HG03060 (cell line): ENCODE results near the gene RMND5A.
"Not testable (repeated sequence)": the region's sequence is repeated elsewhere in the genome, so short reads cannot be mapped to it uniquely, and the experiment has no call there.

ENCODE experiments used
- ATAC-seq: cut with Tn5 transposase; IDR thresholded peaks from one replicate; pipeline ENCODE4 v1.9.1; 2021; ENCODE audit warnings: low read depth, moderate number of reproducible peaks; ENCODE audit not compliant: unreplicated experiment

Gene RMND5A

GRCh38 chr2:86708126-86708525, 12.0 kb upstream of the RMND5A start:
- not testable (repeated sequence) for ATAC-seq

- ATAC-seq = not testable (repeated sequence)
Measured at GRCh38 chr2:86714579-86715173, 5.4 kb upstream of the RMND5A start.

GRCh38 chr2:86719263-86719636, 841 bp upstream of the RMND5A start:
- not testable (repeated sequence) for ATAC-seq

GRCh38 chr2:86720540-86721320, 639 bp downstream of the RMND5A start:
- not testable (repeated sequence) for ATAC-seq

GRCh38 chr2:86725706-86726105, 5.6 kb downstream of the RMND5A start:
- not testable (repeated sequence) for ATAC-seq

GRCh38 chr2:86732040-86732525, 12.0 kb downstream of the RMND5A start:
- ATAC-seq = not testable (repeated sequence)

- not testable (repeated sequence) for ATAC-seq
Measured at GRCh38 chr2:86732837-86733236, 12.7 kb downstream of the RMND5A start.

GRCh38 chr2:86733528-86733927, 13.4 kb downstream of the RMND5A start:
- not testable (repeated sequence) for ATAC-seq

GRCh38 chr2:86734896-86735295, 14.8 kb downstream of the RMND5A start:
- not testable (repeated sequence) for ATAC-seq

GRCh38 chr2:86739485-86739884, 19.4 kb downstream of the RMND5A start:
- not testable (repeated sequence) for ATAC-seq

- not testable (repeated sequence) for ATAC-seq
Measured at GRCh38 chr2:86739889-86740288, 19.8 kb downstream of the RMND5A start.

- not testable (repeated sequence) for ATAC-seq
Measured at GRCh38 chr2:86741889-86742498, 21.9 kb downstream of the RMND5A start.

GRCh38 chr2:86744152-86744551, 24.1 kb downstream of the RMND5A start:
- ATAC-seq = no peak

GRCh38 chr2:86746939-86747338, 26.8 kb downstream of the RMND5A start:
- ATAC-seq = no peak

- ATAC-seq = peak; percentile 47
Measured at GRCh38 chr2:86747711-86748639, 27.9 kb downstream of the RMND5A start.

- no peak for ATAC-seq
Measured at GRCh38 chr2:86750240-86750839, 30.2 kb downstream of the RMND5A start.

GRCh38 chr2:86751778-86752177, 31.7 kb downstream of the RMND5A start:
- no peak for ATAC-seq

- no peak for ATAC-seq
Measured at GRCh38 chr2:86752934-86753333, 32.8 kb downstream of the RMND5A start.

GRCh38 chr2:86753606-86754005, 33.5 kb downstream of the RMND5A start:
- no peak for ATAC-seq

- ATAC-seq = no peak
Measured at GRCh38 chr2:86758405-86758804, 38.3 kb downstream of the RMND5A start.
